K562 (cell line): Measurements from ENCODE around the gene PFN3. TPM values are rescaled to one million over a fixed set of nuclear protein-coding genes. Genes with fewer than 3 reads are reported as not detected.

Source experiments
- NR1H2 ChIP-seq: sonication (generic); formaldehyde crosslinking; IDR thresholded peaks from 2 replicates; pipeline ENCODE4 v1.4.0; 2020; ENCODE audit warnings: mild to moderate bottlenecking, missing genetic modification reagents
- polyA plus RNA-seq, 8 experiments: library from polyadenylated mRNA; depleted of rRNA in 4 of 8; stranded (reverse) in 5 of 8; unstranded in 3 of 8; fragments of >200 nt; fragmentation: Nextera tagmentation in 2 of 8; fragmentation: Illumina TruSeq in 1 of 8; extraction: Ambion mirVana in 2 of 8; extraction: Trizol in 1 of 8; gene quantifications; 2 replicates each; pipeline versions ENCODE4 v1.2.1 to v1.2.3, GENCODE V29; 2011 to 2014; ENCODE audit warnings: inconsistent platforms in 1 of 8, missing spikeins in 1 of 8
- total RNA-seq, 7 experiments: library from RNA; depleted of rRNA in 6 of 7; stranded (reverse); fragments of >200 nt in 6 of 7; fragmentation: Illumina TruSeq in 2 of 7; extraction: Trizol in 2 of 7; gene quantifications; 2 replicates each; pipeline versions ENCODE4 v1.2.1 to v1.2.3, GENCODE V29; 2011 to 2021; ENCODE audit warnings: low replicate concordance in 1 of 7
- TF ChIP-seq, protein P1 (sequence below): fragments of 450-650 bp; IDR thresholded peaks from 2 replicates; pipeline ENCODE4 v1.6.1; 2016; ENCODE audit warnings: mild to moderate bottlenecking, moderate library complexity
- TF ChIP-seq, protein P2 (sequence below), 2 experiments: fragments of 450-650 bp; conservative IDR thresholded peaks; 2 replicates each; pipeline ENCODE4 v1.6.1; 2017; ENCODE audit warnings: mild to moderate bottlenecking in 2 of 2, moderate library complexity in 2 of 2
- TF ChIP-seq, protein P3 (sequence below), 3 experiments: fragments of 200-800 bp in 1 of 3; fragments of 250-450 bp in 1 of 3; fragments of 450-650 bp in 1 of 3; sonication (Bioruptor Pico) in 1 of 3; sonication (Bioruptor generic) in 1 of 3; formaldehyde crosslinking in 1 of 3; IDR thresholded peaks; 2 replicates each; pipeline versions ENCODE4 v1.6.1 to v1.8.0; 2016 to 2022; ENCODE audit warnings: mild to moderate bottlenecking in 2 of 3, missing genetic modification characterization in 2 of 3, missing compliant biosample characterization in 1 of 3, moderate library complexity in 1 of 3
- TF ChIP-seq, protein P4 (sequence below): fragments of 450-650 bp; formaldehyde crosslinking; IDR thresholded peaks from 2 replicates; pipeline ENCODE4 v1.4.0; 2022; ENCODE audit warnings: mild to moderate bottlenecking, moderate library complexity

The PFN3 gene
- total and polyA plus RNA-seq, 9 of the 15 experiments (the other 6 are each of a cell fraction or from before 2014, with no cell fraction given), result not detected

DNA sequence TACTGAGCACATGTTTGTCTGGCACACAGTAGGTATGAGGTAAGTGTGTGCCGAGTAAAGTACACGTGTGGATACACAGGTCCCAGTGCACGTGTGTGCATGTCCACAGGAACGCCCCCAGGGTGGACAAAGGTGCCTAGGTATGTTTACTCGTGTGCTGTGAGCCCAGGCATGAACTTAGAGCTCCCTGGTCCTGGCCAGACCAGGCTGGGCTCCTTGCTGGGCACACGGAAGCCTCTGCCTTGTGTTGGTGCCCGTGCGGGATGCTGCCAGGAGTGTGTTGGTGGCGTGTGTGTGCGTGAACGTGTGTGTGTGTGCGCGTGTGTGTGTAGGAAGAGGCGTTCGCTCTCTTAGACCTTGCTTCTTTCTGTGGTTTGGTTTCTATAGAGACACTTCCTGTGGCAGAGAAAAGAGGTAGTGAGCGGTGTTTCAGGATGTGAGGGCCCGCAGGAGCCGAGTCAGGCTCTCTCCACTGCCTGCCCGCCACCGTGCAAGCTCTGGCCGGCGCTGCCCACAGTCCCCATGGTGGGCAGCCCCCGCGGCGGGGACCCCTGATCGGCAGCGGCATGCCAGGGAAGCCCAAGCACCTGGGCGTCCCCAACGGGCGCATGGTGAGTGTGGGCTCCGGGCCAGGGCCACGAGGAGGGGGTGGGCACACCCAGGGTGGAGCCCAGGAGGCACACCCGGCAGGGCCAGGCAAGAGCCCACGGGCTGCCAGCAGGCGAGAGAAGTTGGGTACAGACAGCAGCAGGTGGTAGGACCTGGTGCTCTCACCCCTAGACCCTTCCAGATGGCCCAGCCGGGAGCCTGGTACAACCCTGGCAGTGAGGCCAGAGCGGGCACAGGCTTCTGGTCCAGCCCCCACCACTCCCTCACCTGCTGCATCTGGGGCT lies 42.8 kb downstream of the PFN3 start, which contains the start of gene RGS14 (continued):
- TF ChIP-seq, protein P1, sequence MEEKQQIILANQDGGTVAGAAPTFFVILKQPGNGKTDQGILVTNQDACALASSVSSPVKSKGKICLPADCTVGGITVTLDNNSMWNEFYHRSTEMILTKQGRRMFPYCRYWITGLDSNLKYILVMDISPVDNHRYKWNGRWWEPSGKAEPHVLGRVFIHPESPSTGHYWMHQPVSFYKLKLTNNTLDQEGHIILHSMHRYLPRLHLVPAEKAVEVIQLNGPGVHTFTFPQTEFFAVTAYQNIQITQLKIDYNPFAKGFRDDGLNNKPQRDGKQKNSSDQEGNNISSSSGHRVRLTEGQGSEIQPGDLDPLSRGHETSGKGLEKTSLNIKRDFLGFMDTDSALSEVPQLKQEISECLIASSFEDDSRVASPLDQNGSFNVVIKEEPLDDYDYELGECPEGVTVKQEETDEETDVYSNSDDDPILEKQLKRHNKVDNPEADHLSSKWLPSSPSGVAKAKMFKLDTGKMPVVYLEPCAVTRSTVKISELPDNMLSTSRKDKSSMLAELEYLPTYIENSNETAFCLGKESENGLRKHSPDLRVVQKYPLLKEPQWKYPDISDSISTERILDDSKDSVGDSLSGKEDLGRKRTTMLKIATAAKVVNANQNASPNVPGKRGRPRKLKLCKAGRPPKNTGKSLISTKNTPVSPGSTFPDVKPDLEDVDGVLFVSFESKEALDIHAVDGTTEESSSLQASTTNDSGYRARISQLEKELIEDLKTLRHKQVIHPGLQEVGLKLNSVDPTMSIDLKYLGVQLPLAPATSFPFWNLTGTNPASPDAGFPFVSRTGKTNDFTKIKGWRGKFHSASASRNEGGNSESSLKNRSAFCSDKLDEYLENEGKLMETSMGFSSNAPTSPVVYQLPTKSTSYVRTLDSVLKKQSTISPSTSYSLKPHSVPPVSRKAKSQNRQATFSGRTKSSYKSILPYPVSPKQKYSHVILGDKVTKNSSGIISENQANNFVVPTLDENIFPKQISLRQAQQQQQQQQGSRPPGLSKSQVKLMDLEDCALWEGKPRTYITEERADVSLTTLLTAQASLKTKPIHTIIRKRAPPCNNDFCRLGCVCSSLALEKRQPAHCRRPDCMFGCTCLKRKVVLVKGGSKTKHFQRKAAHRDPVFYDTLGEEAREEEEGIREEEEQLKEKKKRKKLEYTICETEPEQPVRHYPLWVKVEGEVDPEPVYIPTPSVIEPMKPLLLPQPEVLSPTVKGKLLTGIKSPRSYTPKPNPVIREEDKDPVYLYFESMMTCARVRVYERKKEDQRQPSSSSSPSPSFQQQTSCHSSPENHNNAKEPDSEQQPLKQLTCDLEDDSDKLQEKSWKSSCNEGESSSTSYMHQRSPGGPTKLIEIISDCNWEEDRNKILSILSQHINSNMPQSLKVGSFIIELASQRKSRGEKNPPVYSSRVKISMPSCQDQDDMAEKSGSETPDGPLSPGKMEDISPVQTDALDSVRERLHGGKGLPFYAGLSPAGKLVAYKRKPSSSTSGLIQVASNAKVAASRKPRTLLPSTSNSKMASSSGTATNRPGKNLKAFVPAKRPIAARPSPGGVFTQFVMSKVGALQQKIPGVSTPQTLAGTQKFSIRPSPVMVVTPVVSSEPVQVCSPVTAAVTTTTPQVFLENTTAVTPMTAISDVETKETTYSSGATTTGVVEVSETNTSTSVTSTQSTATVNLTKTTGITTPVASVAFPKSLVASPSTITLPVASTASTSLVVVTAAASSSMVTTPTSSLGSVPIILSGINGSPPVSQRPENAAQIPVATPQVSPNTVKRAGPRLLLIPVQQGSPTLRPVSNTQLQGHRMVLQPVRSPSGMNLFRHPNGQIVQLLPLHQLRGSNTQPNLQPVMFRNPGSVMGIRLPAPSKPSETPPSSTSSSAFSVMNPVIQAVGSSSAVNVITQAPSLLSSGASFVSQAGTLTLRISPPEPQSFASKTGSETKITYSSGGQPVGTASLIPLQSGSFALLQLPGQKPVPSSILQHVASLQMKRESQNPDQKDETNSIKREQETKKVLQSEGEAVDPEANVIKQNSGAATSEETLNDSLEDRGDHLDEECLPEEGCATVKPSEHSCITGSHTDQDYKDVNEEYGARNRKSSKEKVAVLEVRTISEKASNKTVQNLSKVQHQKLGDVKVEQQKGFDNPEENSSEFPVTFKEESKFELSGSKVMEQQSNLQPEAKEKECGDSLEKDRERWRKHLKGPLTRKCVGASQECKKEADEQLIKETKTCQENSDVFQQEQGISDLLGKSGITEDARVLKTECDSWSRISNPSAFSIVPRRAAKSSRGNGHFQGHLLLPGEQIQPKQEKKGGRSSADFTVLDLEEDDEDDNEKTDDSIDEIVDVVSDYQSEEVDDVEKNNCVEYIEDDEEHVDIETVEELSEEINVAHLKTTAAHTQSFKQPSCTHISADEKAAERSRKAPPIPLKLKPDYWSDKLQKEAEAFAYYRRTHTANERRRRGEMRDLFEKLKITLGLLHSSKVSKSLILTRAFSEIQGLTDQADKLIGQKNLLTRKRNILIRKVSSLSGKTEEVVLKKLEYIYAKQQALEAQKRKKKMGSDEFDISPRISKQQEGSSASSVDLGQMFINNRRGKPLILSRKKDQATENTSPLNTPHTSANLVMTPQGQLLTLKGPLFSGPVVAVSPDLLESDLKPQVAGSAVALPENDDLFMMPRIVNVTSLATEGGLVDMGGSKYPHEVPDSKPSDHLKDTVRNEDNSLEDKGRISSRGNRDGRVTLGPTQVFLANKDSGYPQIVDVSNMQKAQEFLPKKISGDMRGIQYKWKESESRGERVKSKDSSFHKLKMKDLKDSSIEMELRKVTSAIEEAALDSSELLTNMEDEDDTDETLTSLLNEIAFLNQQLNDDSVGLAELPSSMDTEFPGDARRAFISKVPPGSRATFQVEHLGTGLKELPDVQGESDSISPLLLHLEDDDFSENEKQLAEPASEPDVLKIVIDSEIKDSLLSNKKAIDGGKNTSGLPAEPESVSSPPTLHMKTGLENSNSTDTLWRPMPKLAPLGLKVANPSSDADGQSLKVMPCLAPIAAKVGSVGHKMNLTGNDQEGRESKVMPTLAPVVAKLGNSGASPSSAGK, result no peak
- TF ChIP-seq NR1H2 (CRISPR knock-in tag), result no peak
- TF ChIP-seq, protein P2, sequence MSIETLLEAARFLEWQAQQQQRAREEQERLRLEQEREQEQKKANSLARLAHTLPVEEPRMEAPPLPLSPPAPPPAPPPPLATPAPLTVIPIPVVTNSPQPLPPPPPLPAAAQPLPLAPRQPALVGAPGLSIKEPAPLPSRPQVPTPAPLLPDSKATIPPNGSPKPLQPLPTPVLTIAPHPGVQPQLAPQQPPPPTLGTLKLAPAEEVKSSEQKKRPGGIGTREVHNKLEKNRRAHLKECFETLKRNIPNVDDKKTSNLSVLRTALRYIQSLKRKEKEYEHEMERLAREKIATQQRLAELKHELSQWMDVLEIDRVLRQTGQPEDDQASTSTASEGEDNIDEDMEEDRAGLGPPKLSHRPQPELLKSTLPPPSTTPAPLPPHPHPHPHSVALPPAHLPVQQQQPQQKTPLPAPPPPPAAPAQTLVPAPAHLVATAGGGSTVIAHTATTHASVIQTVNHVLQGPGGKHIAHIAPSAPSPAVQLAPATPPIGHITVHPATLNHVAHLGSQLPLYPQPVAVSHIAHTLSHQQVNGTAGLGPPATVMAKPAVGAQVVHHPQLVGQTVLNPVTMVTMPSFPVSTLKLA (conservative IDR thresholded peaks at IDR 0.05), result 0 out of 4 replicates have a peak, but pooled peaks of 1 of the 2 experiments have one; percentile 27
- TF ChIP-seq, protein P3, sequence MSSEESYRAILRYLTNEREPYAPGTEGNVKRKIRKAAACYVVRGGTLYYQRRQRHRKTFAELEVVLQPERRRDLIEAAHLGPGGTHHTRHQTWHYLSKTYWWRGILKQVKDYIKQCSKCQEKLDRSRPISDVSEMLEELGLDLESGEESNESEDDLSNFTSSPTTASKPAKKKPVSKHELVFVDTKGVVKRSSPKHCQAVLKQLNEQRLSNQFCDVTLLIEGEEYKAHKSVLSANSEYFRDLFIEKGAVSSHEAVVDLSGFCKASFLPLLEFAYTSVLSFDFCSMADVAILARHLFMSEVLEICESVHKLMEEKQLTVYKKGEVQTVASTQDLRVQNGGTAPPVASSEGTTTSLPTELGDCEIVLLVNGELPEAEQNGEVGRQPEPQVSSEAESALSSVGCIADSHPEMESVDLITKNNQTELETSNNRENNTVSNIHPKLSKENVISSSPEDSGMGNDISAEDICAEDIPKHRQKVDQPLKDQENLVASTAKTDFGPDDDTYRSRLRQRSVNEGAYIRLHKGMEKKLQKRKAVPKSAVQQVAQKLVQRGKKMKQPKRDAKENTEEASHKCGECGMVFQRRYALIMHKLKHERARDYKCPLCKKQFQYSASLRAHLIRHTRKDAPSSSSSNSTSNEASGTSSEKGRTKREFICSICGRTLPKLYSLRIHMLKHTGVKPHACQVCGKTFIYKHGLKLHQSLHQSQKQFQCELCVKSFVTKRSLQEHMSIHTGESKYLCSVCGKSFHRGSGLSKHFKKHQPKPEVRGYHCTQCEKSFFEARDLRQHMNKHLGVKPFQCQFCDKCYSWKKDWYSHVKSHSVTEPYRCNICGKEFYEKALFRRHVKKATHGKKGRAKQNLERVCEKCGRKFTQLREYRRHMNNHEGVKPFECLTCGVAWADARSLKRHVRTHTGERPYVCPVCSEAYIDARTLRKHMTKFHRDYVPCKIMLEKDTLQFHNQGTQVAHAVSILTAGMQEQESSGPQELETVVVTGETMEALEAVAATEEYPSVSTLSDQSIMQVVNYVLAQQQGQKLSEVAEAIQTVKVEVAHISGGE (CRISPR knock-in tag; IDR thresholded peaks at IDR 0.05), result peak in 2 of 3 experiments; percentile 67 to 92; a peak in 3 of 6 replicates
- TF ChIP-seq, protein P4, sequence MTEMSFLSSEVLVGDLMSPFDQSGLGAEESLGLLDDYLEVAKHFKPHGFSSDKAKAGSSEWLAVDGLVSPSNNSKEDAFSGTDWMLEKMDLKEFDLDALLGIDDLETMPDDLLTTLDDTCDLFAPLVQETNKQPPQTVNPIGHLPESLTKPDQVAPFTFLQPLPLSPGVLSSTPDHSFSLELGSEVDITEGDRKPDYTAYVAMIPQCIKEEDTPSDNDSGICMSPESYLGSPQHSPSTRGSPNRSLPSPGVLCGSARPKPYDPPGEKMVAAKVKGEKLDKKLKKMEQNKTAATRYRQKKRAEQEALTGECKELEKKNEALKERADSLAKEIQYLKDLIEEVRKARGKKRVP, result no peak
